Trophoblast cell (in vitro differentiated cells and primary cell): ENCODE data around the gene FAM120A.
"Not testable (repeated sequence)": the region's sequence is repeated elsewhere in the genome, so short reads cannot be mapped to it uniquely, and the experiment has no call there.

Experiments used
- DNase-seq, 2 donors: peaks; one replicate each; pipeline ENCODE4 v3.0.0-alpha.2; 2016
- H2AFZ ChIP-seq: 2 replicates; pipeline ENCODE4 v1.6.1; 2013; ENCODE audit warnings: low read length, moderate library complexity, mild to moderate bottlenecking; ENCODE audit not compliant: insufficient read depth, poor library complexity
- H2AK5ac ChIP-seq: 2 replicates; pipeline ENCODE4 v1.6.1; 2013; ENCODE audit warnings: mild to moderate bottlenecking, low read length
- H2BK120ac ChIP-seq: 2 replicates; pipeline ENCODE4 v1.6.1; 2013; ENCODE audit warnings: low read length, mild to moderate bottlenecking, moderate library complexity; ENCODE audit not compliant: insufficient read depth, poor library complexity
- H2BK12ac ChIP-seq: 2 replicates; pipeline ENCODE4 v1.6.1; 2013; ENCODE audit warnings: mild to moderate bottlenecking, low read length, moderate library complexity
- H2BK5ac ChIP-seq: 2 replicates; pipeline ENCODE4 v1.6.1; 2013; ENCODE audit warnings: low read length, low read depth, moderate library complexity, mild to moderate bottlenecking; ENCODE audit not compliant: poor library complexity
- H3K14ac ChIP-seq: 2 replicates; pipeline ENCODE4 v1.6.1; 2013; ENCODE audit warnings: mild to moderate bottlenecking, low read length
- H3K18ac ChIP-seq: 2 replicates; pipeline ENCODE4 v1.6.1; 2013; ENCODE audit warnings: mild to moderate bottlenecking, low read length
- H3K23ac ChIP-seq: 2 replicates; pipeline ENCODE4 v1.6.1; 2013; ENCODE audit warnings: low read length
- H3K27ac ChIP-seq: 2 replicates; pipeline ENCODE4 v1.5.1; 2013; ENCODE audit warnings: low read depth, mild to moderate bottlenecking, inconsistent platforms, low read length, moderate library complexity
- H3K27me3 ChIP-seq: 2 replicates; pipeline ENCODE4 v1.6.1; 2013; ENCODE audit warnings: inconsistent platforms, mild to moderate bottlenecking, low read length, moderate library complexity; ENCODE audit not compliant: insufficient read depth
- H3K36me3 ChIP-seq, 2 experiments: 1 replicate in 1 of 2; 2 replicates in 1 of 2; pipeline ENCODE4 v1.6.1; 2013; ENCODE audit warnings: low read length in 2 of 2, mild to moderate bottlenecking in 2 of 2, moderate library complexity in 1 of 2; ENCODE audit not compliant: insufficient read depth in 2 of 2, control insufficient read depth in 1 of 2
- H3K4ac ChIP-seq: 2 replicates; pipeline ENCODE4 v1.6.1; 2013; ENCODE audit warnings: low read depth, mild to moderate bottlenecking, low read length, moderate library complexity
- H3K4me1 ChIP-seq, 2 experiments: 1 replicate in 1 of 2; 2 replicates in 1 of 2; pipeline ENCODE4 v1.6.1; 2013; ENCODE audit warnings: low read length in 2 of 2, mild to moderate bottlenecking in 2 of 2, moderate library complexity in 1 of 2; ENCODE audit not compliant: insufficient read depth in 2 of 2, control insufficient read depth in 1 of 2
- H3K4me2 ChIP-seq: 2 replicates; pipeline ENCODE4 v1.6.1; 2013; ENCODE audit warnings: inconsistent platforms, mild to moderate bottlenecking, low read length, moderate library complexity
- H3K4me3 ChIP-seq: 2 replicates; pipeline ENCODE4 v1.5.1; 2013; ENCODE audit warnings: mild to moderate bottlenecking, low read depth, low read length, inconsistent platforms
- H3K79me1 ChIP-seq: one replicate; pipeline ENCODE4 v1.6.1; 2013; ENCODE audit warnings: low read length
- H3K79me2 ChIP-seq: 2 replicates; pipeline ENCODE4 v1.6.1; 2013; ENCODE audit warnings: low read length, mild to moderate bottlenecking; ENCODE audit not compliant: control insufficient read depth, insufficient read depth, poor library complexity
- H3K9ac ChIP-seq: 2 replicates; pipeline ENCODE4 v1.6.1; 2013; ENCODE audit warnings: mild to moderate bottlenecking, low read length
- H3K9me3 ChIP-seq: 2 replicates; pipeline ENCODE4 v1.6.1; 2013; ENCODE audit warnings: low read depth, mild to moderate bottlenecking, control low read depth, inconsistent platforms, low read length; ENCODE audit not compliant: insufficient read depth
- H4K12ac ChIP-seq: 2 replicates; pipeline ENCODE4 v1.6.1; 2013; ENCODE audit warnings: low read depth, mild to moderate bottlenecking, low read length, moderate library complexity
- H4K8ac ChIP-seq: 2 replicates; pipeline ENCODE4 v1.6.1; 2013; ENCODE audit warnings: low read depth, mild to moderate bottlenecking, low read length, moderate library complexity
- H4K91ac ChIP-seq: one replicate; pipeline ENCODE4 v1.6.1; 2013; ENCODE audit warnings: low read depth, mild to moderate bottlenecking, low read length, moderate library complexity
- WGBS: extraction: QIAGEN DNeasy Blood & Tissue Kit; methylation state at CpG from one replicate; pipeline ENCODE4 v1.1.7; 2013; ENCODE audit warnings: missing lambda C conversion rate; ENCODE audit not compliant: insufficient read length, insufficient coverage; ENCODE audit errors: extremely low coverage; 5-methylcytosine and 5-hydroxymethylcytosine counted together

The FAM120A gene

DNA sequence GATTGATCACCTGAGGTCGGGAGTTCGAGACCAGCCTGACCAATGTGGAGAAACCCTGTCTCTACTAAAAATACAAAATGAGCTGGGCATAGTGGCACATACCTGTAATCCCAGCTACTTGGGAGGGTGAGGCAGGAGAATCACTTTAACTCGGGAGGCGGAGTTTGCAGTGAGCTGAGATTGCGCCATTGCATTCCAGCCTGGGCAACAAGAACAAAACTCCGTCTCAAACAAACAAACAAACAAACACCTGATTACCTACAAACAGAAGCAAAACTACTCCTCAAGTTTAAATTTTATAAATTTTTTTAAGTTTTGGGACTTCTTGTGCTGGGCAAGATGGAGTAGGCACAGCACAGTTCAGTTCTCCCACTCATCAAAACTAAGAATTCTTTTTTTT lies 12.2 kb upstream of the FAM120A start:
- H3K27ac ChIP-seq, H3K18ac ChIP-seq, H3K4ac ChIP-seq, H2BK12ac ChIP-seq, H4K91ac ChIP-seq, H2AFZ ChIP-seq, H3K36me3 ChIP-seq, H3K4me2 ChIP-seq, H2BK120ac ChIP-seq, H2BK5ac ChIP-seq, H3K27me3 ChIP-seq, H4K12ac ChIP-seq, H3K9ac ChIP-seq, H4K8ac ChIP-seq, H3K79me2 ChIP-seq, H2AK5ac ChIP-seq, H3K23ac ChIP-seq, H3K14ac ChIP-seq, H3K4me3 ChIP-seq, H3K9me3 ChIP-seq: not testable (repeated sequence)
- peak in 1 of 2 donors; percentile 57 for DNase-seq
- peaks cover 11 to 15% of the 10 kb centered on the region in 2 experiments for H3K4me1 ChIP-seq
- H3K79me1 ChIP-seq = peaks cover 18% of the 10 kb centered on the region
- no CpG with 5 or more reads among the region's 6 CpGs for WGBS

DNA sequence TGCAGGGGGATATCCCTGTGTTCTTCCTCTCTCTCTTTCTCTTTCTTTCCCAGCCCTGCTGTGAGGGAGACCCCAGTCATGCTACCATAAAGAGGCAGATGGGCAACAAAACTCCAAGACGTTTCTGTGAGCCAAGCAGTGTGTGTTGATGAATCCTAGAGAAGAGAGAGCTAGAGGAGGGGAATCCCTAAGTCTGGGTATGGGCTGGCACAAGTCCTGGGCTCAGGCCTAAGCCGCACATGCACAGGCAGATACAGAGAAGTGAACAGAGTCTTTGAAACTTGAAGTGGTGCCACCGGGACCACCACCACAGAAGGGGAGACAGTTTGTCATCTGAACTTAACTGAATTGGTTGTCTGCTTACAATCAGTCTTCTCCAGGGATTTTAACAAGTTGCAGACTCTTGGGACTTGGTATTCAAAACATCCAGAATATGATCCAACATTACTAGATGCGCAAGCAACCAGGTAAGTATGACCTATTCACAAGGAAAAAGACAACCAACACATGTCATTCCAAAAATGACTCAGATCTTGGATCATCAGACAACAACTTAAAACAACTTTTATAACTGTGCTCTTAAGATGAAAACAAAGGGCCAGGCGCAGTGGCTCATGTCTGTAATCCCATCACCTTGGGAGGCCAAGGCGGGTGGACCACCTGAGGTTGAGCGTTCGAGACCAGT lies 10.4 kb upstream of the FAM120A start:
- WGBS = no CpG with 5 or more reads among the region's 8 CpGs
- Histone ChIP-seq H4K12ac (no peak overlapping the region), H2BK120ac (peak overlapping the region; percentile 92), H3K79me2 (peaks cover 3% of the 10 kb centered on the region), H3K4ac (peak overlapping the region; percentile 85), H2BK12ac (peak overlapping the region; percentile 97), H3K4me3 (peak overlapping the region; percentile 34), H3K36me3 (peaks cover 2 to 5% of the 10 kb centered on the region in 2 experiments), H4K91ac (peak overlapping the region; percentile 93), H3K4me2 (no peak overlapping the region), H4K8ac (peak overlapping the region; percentile 80), H2AK5ac (peak overlapping the region; percentile 92), H3K79me1 (peaks cover 18% of the 10 kb centered on the region), H3K9me3 (no peaks in the 10 kb centered on the region), H2AFZ (no peak overlapping the region), H3K27me3 (no peaks in the 10 kb centered on the region), H2BK5ac (peak overlapping the region; percentile 83), H3K23ac (peak overlapping the region; percentile 36), H3K18ac (peak overlapping the region; percentile 85), H3K27ac (peak overlapping the region; percentile 72), H3K9ac (no peak overlapping the region), H3K4me1 (peaks cover 11 to 17% of the 10 kb centered on the region in 2 experiments), H3K14ac (peak overlapping the region; percentile 77)
- DNase-seq = peak; percentile 43 to 91

DNA sequence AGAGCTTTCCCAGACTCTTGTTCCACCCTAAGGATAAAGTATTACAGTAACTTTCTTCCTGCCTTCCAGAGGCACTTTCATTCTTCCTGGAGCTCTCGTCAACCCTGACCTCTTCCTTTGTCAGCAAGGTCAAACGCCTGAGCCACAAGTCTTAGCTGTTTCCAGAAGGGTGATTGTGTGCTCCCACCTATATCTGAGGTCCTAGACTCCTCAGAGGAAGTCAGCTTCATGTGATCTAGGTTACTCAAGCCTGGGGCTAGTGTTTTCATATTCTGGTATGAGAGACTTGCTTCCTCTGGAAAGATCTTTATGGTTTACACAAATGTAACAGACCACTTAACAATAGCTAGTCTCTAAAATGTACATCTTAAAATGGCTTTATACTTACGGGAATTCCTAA lies 5.4 kb upstream of the FAM120A start:
- DNase-seq = no peak
- Histone ChIP-seq H2BK120ac (no peak overlapping the region), H4K12ac (no peak overlapping the region), H2AFZ (no peak overlapping the region), H3K27me3 (no peaks in the 10 kb centered on the region), H3K18ac (no peak overlapping the region), H3K23ac (no peak overlapping the region), H3K4me2 (no peak overlapping the region), H3K79me2 (peaks cover 3% of the 10 kb centered on the region), H3K4me1 (peaks cover 5 to 14% of the 10 kb centered on the region in 2 experiments), H3K79me1 (peaks cover 12% of the 10 kb centered on the region), H2AK5ac (no peak overlapping the region), H4K91ac (no peak overlapping the region), H3K27ac (peak overlapping the region; percentile 58), H3K4ac (no peak overlapping the region), H2BK5ac (no peak overlapping the region), H2BK12ac (no peak overlapping the region), H3K9me3 (no peaks in the 10 kb centered on the region), H3K4me3 (no peak overlapping the region), H3K14ac (no peak overlapping the region), H3K9ac (no peak overlapping the region), H4K8ac (peak overlapping the region; percentile 16), H3K36me3 (peaks cover 3 to 21% of the 10 kb centered on the region in 2 experiments)
- no CpG with 5 or more reads among the region's 3 CpGs for WGBS

DNA sequence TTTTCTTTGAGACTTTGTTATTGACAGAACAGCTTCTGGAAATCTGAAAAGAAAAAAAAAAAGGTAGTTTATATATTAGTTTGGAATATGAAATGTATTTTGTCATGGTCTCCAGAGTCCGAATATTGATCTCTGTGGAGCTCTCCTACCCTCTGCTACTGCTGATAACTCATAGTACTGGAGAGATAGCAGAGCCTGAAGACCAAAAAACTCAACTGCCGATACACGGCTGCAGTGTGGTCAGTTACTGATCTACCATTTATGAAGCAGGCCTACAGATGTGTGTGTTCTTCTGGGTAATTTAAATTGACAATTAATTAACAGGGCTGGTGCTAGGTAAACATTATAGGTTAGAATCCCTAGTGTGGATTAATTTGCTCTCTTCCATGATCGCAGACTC lies 3.8 kb upstream of the FAM120A start:
- WGBS = no CpG with 5 or more reads among the region's 4 CpGs

More for the DNA sequence above, 3.8 kb upstream of the FAM120A start:
- no peak for DNase-seq
- Histone ChIP-seq H3K27me3 (no peaks in the 10 kb centered on the region), H3K14ac (no peak overlapping the region), H3K4me3 (no peak overlapping the region), H3K36me3 (peaks cover 3 to 21% of the 10 kb centered on the region in 2 experiments), H3K4me2 (no peak overlapping the region), H4K91ac (no peak overlapping the region), H2AFZ (no peak overlapping the region), H2BK120ac (no peak overlapping the region), H3K9me3 (no peaks in the 10 kb centered on the region), H4K12ac (no peak overlapping the region), H2BK5ac (no peak overlapping the region), H3K23ac (no peak overlapping the region), H3K18ac (no peak overlapping the region), H3K9ac (no peak overlapping the region), H3K4me1 (peaks cover 3 to 9% of the 10 kb centered on the region in 2 experiments), H3K79me1 (peaks cover 21% of the 10 kb centered on the region), H2BK12ac (no peak overlapping the region), H3K27ac (no peak overlapping the region), H3K79me2 (peaks cover 14% of the 10 kb centered on the region), H4K8ac (no peak overlapping the region), H3K4ac (no peak overlapping the region), H2AK5ac (no peak overlapping the region)
